Body of pancreas (tissue), 4 donors: ENCODE results near the gene HNRNPL. TPM values are rescaled to one million over a fixed set of nuclear protein-coding genes. Genes with fewer than 3 reads are reported as not detected.
A peak's percentile ranks its signal among the peaks of the same experiment; 100 is the strongest.

Experiments
- ATAC-seq: fragments of 150-250 bp; one replicate; pipeline ENCODE4 v1.9.1; 2016
- DNase-seq, 4 donors: peaks; one replicate each; pipeline ENCODE4 v3.0.0-alpha.2; 2019
- H3K27ac ChIP-seq, 4 donors: fragments of 200-600 bp; sonication (generic); 1 replicate in 3 of 4; 2 replicates in 1 of 4; pipeline versions ENCODE4 v1.5.1 to v1.6.1; 2016 to 2019; ENCODE audit warnings: mild to moderate bottlenecking in 1 of 4, mixed read lengths in 1 of 4, moderate library complexity in 1 of 4
- H3K27me3 ChIP-seq, 2 donors: fragments of 200-600 bp; sonication (generic); one replicate each; pipeline ENCODE4 v1.6.0; 2016; ENCODE audit warnings: mild to moderate bottlenecking in 1 of 2
- H3K36me3 ChIP-seq, 2 donors: fragments of 200-600 bp; sonication (generic); replicated peaks in 1 of 2; 2 replicates each; pipeline ENCODE4 v1.5.1; 2016; ENCODE audit warnings: low read depth in 2 of 2; ENCODE audit not compliant: insufficient read depth in 1 of 2
- H3K4me1 ChIP-seq: fragments of 200-600 bp; sonication (generic); one replicate; pipeline ENCODE4 v1.6.0; 2016
- H3K4me3 ChIP-seq, 2 donors: fragments of 200-600 bp; sonication (generic); 1 replicate in 1 of 2; 2 replicates in 1 of 2; pipeline ENCODE4 v1.5.1; 2016 to 2019
- H3K9me3 ChIP-seq, 3 donors: fragments of 200-600 bp; sonication (generic); 1 replicate in 2 of 3; 2 replicates in 1 of 3; pipeline ENCODE4 v1.5.1; 2016
- CTCF ChIP-seq, 7 experiments: fragments of 450-650 bp in 4 of 7; fragments of 200-600 bp in 3 of 7; sonication (generic) in 3 of 7; IDR thresholded peaks; one replicate each; pipeline ENCODE4 v1.5.1; 2016 to 2019; ENCODE audit warnings: antibody characterized with exemption in 7 of 7
- POLR2A ChIP-seq, 3 donors: fragments of 450-650 bp; IDR thresholded peaks; one replicate each; pipeline ENCODE4 v1.6.1; 2016; ENCODE audit warnings: antibody characterized with exemption in 3 of 3, mild to moderate bottlenecking in 2 of 3
- WGBS, 2 donors: methylation state at CpG; one replicate each; pipeline ENCODE4 v1.1.5; 2017; 5-methylcytosine and 5-hydroxymethylcytosine counted together
- intact Hi-C: fragments of 100-400 bp; cut with DNase I; formaldehyde crosslinking; loops from one replicate; pipeline ENCODE4 v1.15.1; 2023
- total RNA-seq, 2 donors: library from RNA; depleted of rRNA; stranded (reverse); fragments of >200 nt; gene quantifications; one replicate each; pipeline ENCODE4 v1.1.0, GENCODE V29; 2016

HNRNPL gene
- total RNA-seq, 2 donors from 2014 or later = 80.4 to 139 TPM

GRCh38 chr19:38870612-38871011 lies 20.8 kb upstream of the HNRNPL start:
- Histone ChIP-seq H3K4me1 (peaks cover 18% of the 10 kb centered on the region), H3K4me3 (no peak overlapping the region), H3K27me3 (no peaks in the 10 kb centered on the region), H3K36me3 (no peaks in the 10 kb centered on the region), H3K9me3 (no peaks in the 10 kb centered on the region), H3K27ac (peak overlapping the region in 1 of 4 donors; percentile 27)
- DNase-seq (no peak), ATAC-seq (no peak)
- WGBS, 2 donors = 84 to 86% methylated on average over 7 to 19 of the region's 19 CpGs
- intact Hi-C loops = no loop called here
- TF ChIP-seq POLR2A (IDR thresholded peaks at IDR 0.05) (no peak), CTCF (IDR thresholded peaks at IDR 0.05) (no peak)

GRCh38 chr19:38869836-38870607 lies 20.2 kb upstream of the HNRNPL start:
- ATAC-seq = peak; percentile 96
- TF ChIP-seq CTCF (IDR thresholded peaks at IDR 0.05) (peak; percentile 80 to 98 (median 90)), POLR2A (IDR thresholded peaks at IDR 0.05) (peak in 1 of 3 donors; percentile 33)
- Histone ChIP-seq H3K27ac (peak overlapping the region in 3 of 4 donors; percentile 27 to 69 (median 28)), H3K27me3 (no peaks in the 10 kb centered on the region), H3K4me3 (peak overlapping the region; percentile 40 to 56), H3K9me3 (no peaks in the 10 kb centered on the region), H3K36me3 (no peaks in the 10 kb centered on the region), H3K4me1 (peaks cover 24% of the 10 kb centered on the region)
- intact Hi-C loops = no loop called here
- DNase-seq = peak; percentile 89 to 96 (median 93)
- 20 to 39% methylated on average over 26 to 57 of the region's 62 CpGs for WGBS, 2 donors

GRCh38 chr19:38869160-38869835 lies 19.5 kb upstream of the HNRNPL start:
- Histone ChIP-seq H3K4me1 (peaks cover 30% of the 10 kb centered on the region), H3K27ac (peak overlapping the region in 3 of 4 donors; percentile 27 to 69 (median 28)), H3K36me3 (no peaks in the 10 kb centered on the region), H3K9me3 (no peaks in the 10 kb centered on the region), H3K27me3 (no peaks in the 10 kb centered on the region), H3K4me3 (peak overlapping the region; percentile 40 to 56)
- no peak for TF ChIP-seq CTCF (IDR thresholded peaks at IDR 0.05)
- TF ChIP-seq POLR2A (IDR thresholded peaks at IDR 0.05) = no peak
- intact Hi-C loops = no loop called here
- DNase-seq (peak; percentile 37 to 59 (median 50)), ATAC-seq (peak; percentile 30)
- 3 to 6% methylated on average over 8 to 25 of the region's 34 CpGs for WGBS, 2 donors

- no peaks in the 10 kb centered on the region for H3K36me3 ChIP-seq
- TF ChIP-seq POLR2A (IDR thresholded peaks at IDR 0.05) (no peak), CTCF (IDR thresholded peaks at IDR 0.05) (no peak)
- 89 to 91% methylated on average over 6 of the region's 6 CpGs for WGBS, 2 donors
- no peak for DNase-seq
- H3K27me3 ChIP-seq = no peaks in the 10 kb centered on the region
- ATAC-seq = no peak
- no peak overlapping the region for H3K27ac ChIP-seq
- peaks cover 30% of the 10 kb centered on the region for H3K4me1 ChIP-seq
- no peak overlapping the region for H3K4me3 ChIP-seq
- intact Hi-C loops = no loop called here
- H3K9me3 ChIP-seq = no peaks in the 10 kb centered on the region
Observed at GRCh38 chr19:38868551-38868950, 18.8 kb upstream of the HNRNPL start.
